Activated CD8-positive, alpha-beta memory T cell treated with anti-CD3 and anti-CD28 coated beads, Interleukin-2, amount 10 ng/mL, durations not matched to agents 7 days and 5 days (primary cell): ENCODE results near the gene ATAD3C. TPM values are rescaled to one million over a fixed set of nuclear protein-coding genes. Genes with fewer than 3 reads are reported as not detected.
"Not testable (repeated sequence)": the region's sequence is repeated elsewhere in the genome, so short reads cannot be mapped to it uniquely, and the experiment has no call there.

Experiments
- ATAC-seq: fragments of 150-1000 bp; cut with Tn5 transposase; one replicate; pipeline ENCODE4 v1.10.0; 2021; ENCODE audit warnings: moderate library complexity
- CTCF ChIA-PET: fragments of 350-600 bp; sonication (Branson Sonifier 250); formaldehyde crosslinking; loops from one replicate; lab custom pipeline; 2021; ENCODE audit warnings: antibody characterized with exemption; lab: Charles Lee
- DNase-seq: peaks from one replicate; pipeline ENCODE4 v3.0.0-alpha.2; 2020
- H3K27ac Mint-ChIP-seq: one replicate; pipeline ENCODE4 v1.8.0; 2021; ENCODE audit warnings: mild to moderate bottlenecking, mixed read lengths
- H3K27me3 Mint-ChIP-seq: one replicate; pipeline ENCODE4 v1.8.0; 2021; ENCODE audit warnings: mixed read lengths
- H3K36me3 Mint-ChIP-seq: one replicate; pipeline ENCODE4 v1.8.0; 2021; ENCODE audit warnings: mild to moderate bottlenecking, mixed read lengths
- H3K4me1 Mint-ChIP-seq: one replicate; pipeline ENCODE4 v1.8.0; 2021; ENCODE audit warnings: mixed read lengths
- H3K4me3 Mint-ChIP-seq: one replicate; pipeline ENCODE4 v1.8.0; 2021; ENCODE audit warnings: mild to moderate bottlenecking, moderate library complexity, mixed read lengths
- H3K9me3 Mint-ChIP-seq: one replicate; pipeline ENCODE4 v1.8.0; 2022; ENCODE audit warnings: low read depth, mixed read lengths
- total RNA-seq, 2 experiments: library from RNA; stranded (reverse); gene quantifications; one replicate each; pipeline ENCODE4 v1.2.3, GENCODE V29; 2021

ATAD3C gene
- total RNA-seq, 2 experiments from 2014 or later = 0.38 to 0.87 TPM

GRCh38 chr1:1511533-1512285 is 62.2 kb downstream of the ATAD3C start, which contains the start of gene ATAD3A:
TSS of gene ATAD3A (plus strand) at chr1:1512162. CDS start at chr1:1512269, 107 bp downstream.
- peak within 1 kb of the TSS; percentile 82 for H3K4me3 Mint-ChIP-seq
- peak; percentile 93 for ATAC-seq
- CTCF ChIA-PET = no interaction called here
- peak within 1 kb of the TSS; percentile 85 for H3K27ac Mint-ChIP-seq
- peaks cover 22% of the 10 kb centered on the region for H3K4me1 Mint-ChIP-seq
- H3K27me3 Mint-ChIP-seq = no peaks in the 10 kb centered on the region
- no peaks in the 10 kb centered on the region for H3K9me3 Mint-ChIP-seq
- peak; percentile 98 for DNase-seq
- H3K36me3 Mint-ChIP-seq = peaks cover 2% of the 10 kb centered on the region

- H3K4me3 Mint-ChIP-seq = peak overlapping the region; percentile 70
- peaks cover 17% of the 10 kb centered on the region for H3K4me1 Mint-ChIP-seq
- H3K36me3 Mint-ChIP-seq, H3K9me3 Mint-ChIP-seq, H3K27me3 Mint-ChIP-seq, CTCF ChIA-PET: not testable (repeated sequence)
- ATAC-seq (peak; percentile 22), DNase-seq (peak; percentile 52)
- peak overlapping the region; percentile 52 for H3K27ac Mint-ChIP-seq
Observed at GRCh38 chr1:1512425-1512824, 62.9 kb downstream of the ATAD3C start.

- DNase-seq, H3K27ac Mint-ChIP-seq, H3K9me3 Mint-ChIP-seq, CTCF ChIA-PET, H3K27me3 Mint-ChIP-seq, ATAC-seq: not testable (repeated sequence)
- H3K4me3 Mint-ChIP-seq = peak overlapping the region; percentile 55
- H3K36me3 Mint-ChIP-seq = peaks cover 12% of the 10 kb centered on the region
- H3K4me1 Mint-ChIP-seq = peaks cover 15% of the 10 kb centered on the region
Observed at GRCh38 chr1:1513675-1514074, 64.2 kb downstream of the ATAD3C start.

- peaks cover 14% of the 10 kb centered on the region for H3K36me3 Mint-ChIP-seq
- H3K27me3 Mint-ChIP-seq, DNase-seq, ATAC-seq, CTCF ChIA-PET, H3K9me3 Mint-ChIP-seq, H3K4me3 Mint-ChIP-seq, H3K27ac Mint-ChIP-seq: not testable (repeated sequence)
- peaks cover 15% of the 10 kb centered on the region for H3K4me1 Mint-ChIP-seq
Observed at GRCh38 chr1:1514376-1514775, 64.9 kb downstream of the ATAD3C start.

GRCh38 chr1:1516923-1517322 is 67.4 kb downstream of the ATAD3C start:
- DNase-seq = not testable (repeated sequence)

GRCh38 chr1:1517973-1518620 is 68.6 kb downstream of the ATAD3C start:
- H3K36me3 Mint-ChIP-seq = peaks cover 19% of the 10 kb centered on the region
- peaks cover 7% of the 10 kb centered on the region for H3K4me1 Mint-ChIP-seq
- ATAC-seq = no peak
- H3K9me3 Mint-ChIP-seq = no peaks in the 10 kb centered on the region
- no peak overlapping the region for H3K4me3 Mint-ChIP-seq
- DNase-seq = no peak
- CTCF ChIA-PET = no interaction called here
- no peak overlapping the region for H3K27ac Mint-ChIP-seq
- no peaks in the 10 kb centered on the region for H3K27me3 Mint-ChIP-seq

More at GRCh38 chr1:1516923-1517322, 67.4 kb downstream of the ATAD3C start:
- H3K9me3 Mint-ChIP-seq, H3K27me3 Mint-ChIP-seq, H3K4me1 Mint-ChIP-seq, H3K4me3 Mint-ChIP-seq, H3K27ac Mint-ChIP-seq, ATAC-seq, CTCF ChIA-PET: not testable (repeated sequence)
- peaks cover 19% of the 10 kb centered on the region for H3K36me3 Mint-ChIP-seq

GRCh38 chr1:1518621-1519007 is 69.1 kb downstream of the ATAD3C start:
- H3K9me3 Mint-ChIP-seq, H3K27ac Mint-ChIP-seq, H3K4me1 Mint-ChIP-seq, H3K27me3 Mint-ChIP-seq, CTCF ChIA-PET, H3K4me3 Mint-ChIP-seq, ATAC-seq, DNase-seq: not testable (repeated sequence)
- H3K36me3 Mint-ChIP-seq = peaks cover 19% of the 10 kb centered on the region

Other genes with a start within 250 kb of the ATAD3C start
- 100 to 1,000 TPM in 1 of 2 experiments, 10 to 100 TPM in 1; 28.1 to 156 TPM for gene TNFRSF18, start 243.1 kb upstream of the ATAD3C start, total RNA-seq
- 10 to 100 TPM in 1 of 2 experiments, 1 to 10 TPM in 1; 8.1 to 72.4 TPM for gene TNFRSF4, start 235.5 kb upstream of the ATAD3C start, total RNA-seq
- 100 to 1,000 TPM; 109 to 144 TPM for gene SDF4, start 217.7 kb upstream of the ATAD3C start, total RNA-seq
- 10 to 100 TPM; 17.6 to 25.5 TPM for gene B3GALT6, start 217.5 kb upstream of the ATAD3C start, total RNA-seq
- gene C1QTNF12, start 203.0 kb upstream of the ATAD3C start, total RNA-seq = 1 to 10 TPM; 2.0 to 2.6 TPM
- gene UBE2J2, start 175.8 kb upstream of the ATAD3C start, total RNA-seq = 10 to 100 TPM; 71.3 to 83.3 TPM
- 1 to 10 TPM; 4.7 to 5.0 TPM for gene SCNN1D, start 169.3 kb upstream of the ATAD3C start, total RNA-seq
- gene ACAP3, start 141.8 kb upstream of the ATAD3C start, total RNA-seq = 10 to 100 TPM; 71.7 to 99.9 TPM
- 10 to 100 TPM; 26.3 to 27.2 TPM for gene PUSL1, start 141.1 kb upstream of the ATAD3C start, total RNA-seq
- 100 to 1,000 TPM; 126 to 135 TPM for gene INTS11, start 125.0 kb upstream of the ATAD3C start, total RNA-seq
- gene CPTP, start 124.9 kb upstream of the ATAD3C start, total RNA-seq = 10 to 100 TPM; 17.6 to 18.5 TPM
- gene TAS1R3, start 118.4 kb upstream of the ATAD3C start, total RNA-seq = under 1 TPM; 0.77 to 0.82 TPM
- gene DVL1, start 100.3 kb upstream of the ATAD3C start, total RNA-seq = 10 to 100 TPM; 35.2 to 42.0 TPM
- gene MXRA8, start 91.1 kb upstream of the ATAD3C start, total RNA-seq = under 1 TPM in 1 of 2 experiments, not detected in 1; 0.61 TPM
- 100 to 1,000 TPM; 139 to 141 TPM for gene AURKAIP1, start 74.5 kb upstream of the ATAD3C start, total RNA-seq
- 100 to 1,000 TPM; 120 to 124 TPM for gene CCNL2, start 50.4 kb upstream of the ATAD3C start, total RNA-seq
- 100 to 1,000 TPM in 1 of 2 experiments, 10 to 100 TPM in 1; 95.2 to 130 TPM for gene MRPL20, start 42.4 kb upstream of the ATAD3C start, total RNA-seq
- gene ANKRD65, start 28.4 kb upstream of the ATAD3C start, total RNA-seq = not detected
- gene VWA1, start 14.0 kb upstream of the ATAD3C start, total RNA-seq = under 1 TPM; 0.20 to 0.28 TPM
- gene ATAD3B, start 22.1 kb downstream of the ATAD3C start, total RNA-seq = 10 to 100 TPM; 46.5 to 63.3 TPM
- 10 to 100 TPM; 45.1 to 58.9 TPM for gene ATAD3A, start 62.5 kb downstream of the ATAD3C start, total RNA-seq
- gene TMEM240, start 90.9 kb downstream of the ATAD3C start, total RNA-seq = under 1 TPM; 0.38 to 0.61 TPM
- gene SSU72, start 125.2 kb downstream of the ATAD3C start, total RNA-seq = 100 to 1,000 TPM; 114 to 132 TPM
- gene FNDC10, start 150.4 kb downstream of the ATAD3C start, total RNA-seq = 1 to 10 TPM; 3.1 to 4.4 TPM
- 10 to 100 TPM; 40.0 to 48.3 TPM for gene MIB2, start 165.8 kb downstream of the ATAD3C start, total RNA-seq
- 1 to 10 TPM in 1 of 2 experiments, under 1 TPM in 1; 0.79 to 1.2 TPM for gene MMP23B, start 182.5 kb downstream of the ATAD3C start, total RNA-seq
- 10 to 100 TPM; 40.5 to 45.9 TPM for gene CDK11B, start 209.3 kb downstream of the ATAD3C start, total RNA-seq
- gene SLC35E2B, start 243.1 kb downstream of the ATAD3C start, total RNA-seq = 10 to 100 TPM; 46.2 to 50.9 TPM